ENCODE data around the gene RER1.

GRCh38 chr1:2375246-2375922 lies 16.3 kb upstream of the RER1 start:
- TF ChIP-seq CTCF (conservative IDR thresholded peaks at IDR 0.05) (no peak), ZFX (IDR thresholded peaks at IDR 0.05) (no peak)

Data from C4-2B (cell line).